SK-N-SH (cell line): ENCODE data around the gene PLD6. TPM values are rescaled to one million over a fixed set of nuclear protein-coding genes. Genes with fewer than 3 reads are reported as not detected.

ENCODE experiments used
- CTCF ChIA-PET: fragments of 300-600, 350-600 bp; formaldehyde crosslinking; extraction: SDS; loops from one replicate; lab custom pipeline; 2021; lab: Yijun Ruan, JAX
- POLR2A ChIA-PET: fragments of 350-600 bp; sonication (Branson Sonifier 250); formaldehyde crosslinking; extraction: SDS; loops from one replicate; lab custom pipeline; 2020; ENCODE audit warnings: antibody characterized with exemption, inconsistent platforms; lab: Yijun Ruan, JAX
- DNase-seq: peaks from one replicate; pipeline ENCODE4 v3.0.0; 2012
- H2AFZ ChIP-seq: fragments of 200-600 bp; sonication (generic); 2 replicates; pipeline ENCODE4 v1.8.1; 2016; ENCODE audit warnings: antibody characterized with exemption, mild to moderate bottlenecking, low read depth
- H3F3A ChIP-seq: fragments of 200-600 bp; sonication (generic); replicated peaks from 2 replicates; pipeline ENCODE3; 2016; ENCODE audit warnings: antibody characterized with exemption, mild to moderate bottlenecking; ENCODE audit not compliant: insufficient read depth
- H3K27ac ChIP-seq, 2 experiments: fragments of 200-500 bp in 1 of 2; fragments of 200-600 bp in 1 of 2; sonication (Bioruptor generic) in 1 of 2; sonication (generic), shearing (Covaris generic) in 1 of 2; 2 replicates each; pipeline versions ENCODE4 v1.5.1 to v1.6.1; 2014 to 2016; ENCODE audit warnings: low read depth in 2 of 2, inconsistent platforms in 1 of 2, low read length in 1 of 2, mild to moderate bottlenecking in 1 of 2, mixed read lengths in 1 of 2
- H3K27me3 ChIP-seq: fragments of 200-600 bp; sonication (generic), shearing (Covaris generic); 2 replicates; pipeline ENCODE4 v1.6.1; 2016; ENCODE audit warnings: mixed run types; ENCODE audit not compliant: insufficient read depth
- H3K36me3 ChIP-seq, 2 experiments: fragments of 200-500 bp in 1 of 2; fragments of 200-600 bp in 1 of 2; sonication (Bioruptor generic) in 1 of 2; sonication (generic) in 1 of 2; replicated peaks in 1 of 2; 2 replicates each; pipeline versions ENCODE3 to v1.5.1; 2014 to 2016; ENCODE audit warnings: low read length in 1 of 2, mild to moderate bottlenecking in 1 of 2; ENCODE audit not compliant: insufficient read depth in 2 of 2, control insufficient read depth in 1 of 2
- H3K4me1 ChIP-seq, 2 experiments: fragments of 200-500 bp in 1 of 2; fragments of 200-600 bp in 1 of 2; sonication (Bioruptor generic) in 1 of 2; sonication (generic), shearing (Covaris generic) in 1 of 2; 2 replicates each; pipeline versions ENCODE4 v1.5.1 to v1.6.1; 2014 to 2016; ENCODE audit warnings: low read depth in 1 of 2, low read length in 1 of 2, mixed run types in 1 of 2; ENCODE audit not compliant: insufficient read depth in 2 of 2, control insufficient read depth in 1 of 2
- H3K4me2 ChIP-seq: fragments of 200-600 bp; sonication (generic), shearing (Covaris generic); 2 replicates; pipeline ENCODE4 v1.6.1; 2017; ENCODE audit warnings: mixed run types
- H3K4me3 ChIP-seq, 2 experiments: fragments of 200-500 bp in 1 of 2; fragments of 200-600 bp in 1 of 2; sonication (Bioruptor generic) in 1 of 2; sonication (generic), shearing (Covaris generic) in 1 of 2; 2 replicates each; pipeline versions ENCODE4 v1.5.1 to v1.8.1; 2014 to 2016; ENCODE audit warnings: low read depth in 2 of 2, inconsistent platforms in 1 of 2, low read length in 1 of 2, mild to moderate bottlenecking in 1 of 2, mixed read lengths in 1 of 2, moderate library complexity in 1 of 2
- H3K79me2 ChIP-seq: fragments of 200-600 bp; sonication (generic); 2 replicates; pipeline ENCODE4 v1.8.1; 2017; ENCODE audit warnings: mild to moderate bottlenecking; ENCODE audit not compliant: insufficient read depth
- H3K9ac ChIP-seq: fragments of 200-600 bp; sonication (generic); 2 replicates; pipeline ENCODE4 v1.6.1; 2017; ENCODE audit warnings: mixed run types
- H3K9me2 ChIP-seq: fragments of 200-600 bp; sonication (generic); 2 replicates; pipeline ENCODE4 v1.6.1; 2017; ENCODE audit warnings: mixed run types
- H3K9me3 ChIP-seq: fragments of 200-600 bp; sonication (generic); 2 replicates; pipeline ENCODE4 v1.6.1; 2017; ENCODE audit warnings: mixed run types, mild to moderate bottlenecking, moderate library complexity
- H4K20me1 ChIP-seq: fragments of 200-600 bp; sonication (generic); 2 replicates; pipeline ENCODE4 v1.6.1; 2017; ENCODE audit warnings: mild to moderate bottlenecking, mixed run types; ENCODE audit not compliant: insufficient read depth
- CHD2 ChIP-seq: fragments of 150-350 bp; IDR thresholded peaks from 2 replicates; pipeline ENCODE4 v1.6.1; 2018; ENCODE audit warnings: low read length; ENCODE audit not compliant: partially characterized antibody
- EP300 ChIP-seq, 2 experiments: IDR thresholded peaks; 2 replicates each; pipeline versions ENCODE4 v1.4.0 to v1.6.1; 2012; ENCODE audit warnings: borderline replicate concordance in 1 of 2, low read depth in 1 of 2, low read length in 1 of 2
- EZH2phosphoT487 ChIP-seq: fragments of 200-600 bp; sonication (generic); IDR thresholded peaks from 2 replicates; pipeline ENCODE4 v1.6.1; 2017; ENCODE audit warnings: low read depth, mixed run types, mild to moderate bottlenecking, antibody characterized with exemption, moderate library complexity, borderline replicate concordance
- FOSL2 ChIP-seq: IDR thresholded peaks from 2 replicates; pipeline ENCODE4 v1.4.0; 2012; ENCODE audit warnings: low read depth, mild to moderate bottlenecking, moderate library complexity, borderline replicate concordance
- FOXM1 ChIP-seq: IDR thresholded peaks from 2 replicates; pipeline ENCODE4 v1.4.0; 2012; ENCODE audit warnings: low read depth, mild to moderate bottlenecking
- JUND ChIP-seq: IDR thresholded peaks from 2 replicates; pipeline ENCODE4 v1.4.0; 2012
- MEF2A ChIP-seq: IDR thresholded peaks from 2 replicates; pipeline ENCODE4 v1.4.0; 2012; ENCODE audit warnings: low read depth, borderline replicate concordance
- NRF1 ChIP-seq: IDR thresholded peaks from 2 replicates; pipeline ENCODE4 v1.6.1; 2012; ENCODE audit warnings: low read depth, mild to moderate bottlenecking, low read length
- RAD21 ChIP-seq: IDR thresholded peaks from 2 replicates; pipeline ENCODE4 v1.6.1; 2012; ENCODE audit warnings: mild to moderate bottlenecking, low read length
- RCOR1 ChIP-seq: fragments of 150-350 bp; IDR thresholded peaks from 2 replicates; pipeline ENCODE4 v1.6.1; 2017; ENCODE audit warnings: antibody characterized with exemption, low read length
- SIN3A ChIP-seq: IDR thresholded peaks from 2 replicates; pipeline ENCODE4 v1.6.1; 2012; ENCODE audit warnings: low read depth, mild to moderate bottlenecking, low read length, moderate library complexity, borderline replicate concordance
- TAF1 ChIP-seq: IDR thresholded peaks from 2 replicates; pipeline ENCODE4 v1.6.1; 2012; ENCODE audit warnings: low read depth, mild to moderate bottlenecking, low read length, moderate library complexity, borderline replicate concordance
- TCF12 ChIP-seq: IDR thresholded peaks from 2 replicates; pipeline ENCODE4 v1.4.0; 2012
- TEAD4 ChIP-seq: IDR thresholded peaks from 2 replicates; pipeline ENCODE4 v1.4.0; 2012; ENCODE audit warnings: mild to moderate bottlenecking, borderline replicate concordance; ENCODE audit not compliant: insufficient read depth
- WGBS: methylation state at CpG from one replicate; pipeline ENCODE4 v1.1.6; 2017; ENCODE audit warnings: low lambda C conversion rate; 5-methylcytosine and 5-hydroxymethylcytosine counted together
- polyA plus RNA-seq, 3 experiments: library from polyadenylated mRNA; depleted of rRNA; stranded (reverse); fragments of >200 nt; gene quantifications; 2 replicates each; pipeline ENCODE4 v1.2.3, GENCODE V29; 2012
- TF ChIP-seq, protein P1 (sequence below): IDR thresholded peaks from 2 replicates; pipeline ENCODE4 v1.4.0; 2012; ENCODE audit warnings: low read depth
- TF ChIP-seq, protein P2 (sequence below): IDR thresholded peaks from 2 replicates; pipeline ENCODE4; 2012
- TF ChIP-seq, protein P3 (sequence below): fragments of 200-600 bp; sonication (generic); IDR thresholded peaks from 2 replicates; pipeline ENCODE4 v1.6.1; 2017; ENCODE audit warnings: antibody characterized with exemption, mild to moderate bottlenecking, moderate library complexity
- TF ChIP-seq, protein P4 (sequence below): fragments of 150-350 bp; IDR thresholded peaks from 2 replicates; pipeline ENCODE4 v1.6.1; 2017; ENCODE audit warnings: antibody characterized with exemption, low read length, low read depth, borderline replicate concordance

Gene PLD6
- polyA plus RNA-seq, 1 of the 3 experiments (the other 2 are of a cell fraction) = 3.7 TPM

DNA sequence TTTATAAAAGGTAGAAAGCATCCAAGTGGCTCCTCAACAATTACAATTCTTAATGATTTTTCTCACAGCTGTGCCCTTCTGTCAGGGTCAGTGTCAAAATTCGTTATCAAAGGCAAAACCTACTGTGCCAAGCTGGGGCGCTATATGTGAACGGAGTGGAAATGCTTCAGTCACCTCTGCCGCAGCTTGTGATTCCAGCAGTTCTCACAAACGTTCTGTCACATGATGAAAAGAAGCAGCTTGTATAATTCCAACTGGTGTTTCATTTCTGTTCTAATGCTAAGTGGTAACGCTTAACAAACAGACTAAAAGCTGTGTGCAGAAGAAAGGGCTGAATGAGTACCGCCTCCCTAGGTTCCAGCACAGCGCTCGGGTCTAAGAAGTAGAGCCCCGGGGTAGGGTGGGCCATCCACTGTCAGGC is 14.2 kb downstream of the PLD6 start (continued):
- TF ChIP-seq, protein P1, sequence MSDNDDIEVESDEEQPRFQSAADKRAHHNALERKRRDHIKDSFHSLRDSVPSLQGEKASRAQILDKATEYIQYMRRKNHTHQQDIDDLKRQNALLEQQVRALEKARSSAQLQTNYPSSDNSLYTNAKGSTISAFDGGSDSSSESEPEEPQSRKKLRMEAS = no peak

DNA sequence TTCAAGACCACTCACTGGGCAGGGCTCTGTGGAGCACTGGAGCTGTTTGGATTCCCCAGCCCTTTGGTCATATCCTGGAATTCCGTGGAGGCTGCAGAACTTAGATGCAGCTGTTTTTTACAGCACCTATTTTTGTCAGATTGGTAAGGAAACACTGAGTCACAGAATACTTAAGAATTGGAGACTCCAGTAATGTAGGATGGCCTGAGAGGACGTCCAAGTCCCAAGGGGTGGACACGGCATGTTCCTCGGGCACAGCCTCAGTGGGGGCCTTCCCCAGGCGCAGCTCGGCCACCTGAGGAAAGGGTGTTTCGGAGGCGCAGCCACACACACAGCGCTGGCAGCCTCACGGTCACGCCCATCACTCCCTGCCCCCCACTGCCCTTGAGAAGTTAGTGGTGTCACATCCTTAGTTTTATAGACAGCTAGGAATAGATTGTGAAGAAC is 14.8 kb downstream of the PLD6 start:
- ChIA-PET CTCF (interaction anchor here (0.6 kb wide), 1 partner anchor 304 kb away, joined by 3 read pairs; no protein-coding TSS in a partner anchor), POLR2A (no interaction called here)
- 70% methylated on average over 4 of the region's 11 CpGs for WGBS
- H3K27me3 ChIP-seq = no peaks in the 10 kb centered on the region
- peaks cover 7 to 12% of the 10 kb centered on the region in 2 experiments for H3K36me3 ChIP-seq
- peak overlapping the region; percentile 62 for H3K4me2 ChIP-seq
- no peaks in the 10 kb centered on the region for H3K9me2 ChIP-seq
- H3K4me3 ChIP-seq = 0 out of 4 replicates have a peak overlapping the region, but pooled peaks of 1 of the 2 experiments have one; percentile 4
- TF ChIP-seq FOSL2 = peak; percentile 46; the same call in 1 of the 2 replicates
- TF ChIP-seq, protein P1 = peak; percentile 36; the same call in 1 of the 2 replicates
- TF ChIP-seq TEAD4 = peak; percentile 11; the same call in 1 of the 2 replicates
- no peak for TF ChIP-seq TAF1
- peak; percentile 60 for TF ChIP-seq TCF12
- TF ChIP-seq, protein P2, sequence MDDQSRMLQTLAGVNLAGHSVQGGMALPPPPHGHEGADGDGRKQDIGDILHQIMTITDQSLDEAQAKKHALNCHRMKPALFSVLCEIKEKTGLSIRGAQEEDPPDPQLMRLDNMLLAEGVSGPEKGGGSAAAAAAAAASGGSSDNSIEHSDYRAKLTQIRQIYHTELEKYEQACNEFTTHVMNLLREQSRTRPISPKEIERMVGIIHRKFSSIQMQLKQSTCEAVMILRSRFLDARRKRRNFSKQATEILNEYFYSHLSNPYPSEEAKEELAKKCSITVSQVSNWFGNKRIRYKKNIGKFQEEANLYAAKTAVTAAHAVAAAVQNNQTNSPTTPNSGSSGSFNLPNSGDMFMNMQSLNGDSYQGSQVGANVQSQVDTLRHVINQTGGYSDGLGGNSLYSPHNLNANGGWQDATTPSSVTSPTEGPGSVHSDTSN = no peak
- no peak for TF ChIP-seq NRF1
- no peak for TF ChIP-seq RAD21
- 0 out of 2 replicates have a peak, but pooled peaks have one; percentile 23 for TF ChIP-seq JUND
- H2AFZ ChIP-seq = no peak overlapping the region
- no peak overlapping the region for H3K9ac ChIP-seq
- no peaks in the 10 kb centered on the region for H4K20me1 ChIP-seq
- H3K4me1 ChIP-seq = peaks cover 18 to 33% of the 10 kb centered on the region in 2 experiments
- peaks cover 19% of the 10 kb centered on the region for H3F3A ChIP-seq
- H3K27ac ChIP-seq = peak overlapping the region in 1 of 2 experiments; percentile 75; a peak in 2 of 4 replicates
- H3K79me2 ChIP-seq = no peaks in the 10 kb centered on the region
- no peak for DNase-seq
- H3K9me3 ChIP-seq = no peaks in the 10 kb centered on the region

DNA sequence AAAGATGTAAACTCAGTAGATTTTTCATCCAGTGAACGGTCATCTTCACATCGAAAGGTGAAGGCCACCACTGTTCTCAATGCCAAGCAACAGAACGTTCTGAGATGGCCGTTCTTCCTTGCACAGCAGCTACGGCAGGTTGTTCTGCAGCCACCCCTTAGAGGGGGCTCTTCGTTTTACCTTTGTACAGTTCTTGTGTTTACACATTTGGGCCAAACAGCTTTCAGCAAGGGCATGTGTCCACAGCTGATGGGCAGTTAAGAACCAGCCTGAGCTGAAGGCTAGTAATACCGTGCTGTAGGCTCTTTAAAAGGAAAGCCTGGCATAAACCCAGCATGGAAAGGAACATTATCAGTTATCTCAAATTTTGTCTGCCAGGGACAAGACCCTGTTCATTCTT is 15.9 kb downstream of the PLD6 start:
- H3K27ac ChIP-seq = peak overlapping the region; percentile 5 to 75; a peak in 3 of 4 replicates
- no peaks in the 10 kb centered on the region for H3K79me2 ChIP-seq
- no peak for DNase-seq
- H3K27me3 ChIP-seq = no peaks in the 10 kb centered on the region
- peaks cover 7 to 15% of the 10 kb centered on the region in 2 experiments for H3K36me3 ChIP-seq
- H3K9ac ChIP-seq = no peak overlapping the region
- peaks cover 17% of the 10 kb centered on the region for H3F3A ChIP-seq
- 93% methylated on average over 7 of the region's 7 CpGs for WGBS
- H3K9me2 ChIP-seq = no peaks in the 10 kb centered on the region
- peaks cover 18 to 38% of the 10 kb centered on the region in 2 experiments for H3K4me1 ChIP-seq
- no peaks in the 10 kb centered on the region for H4K20me1 ChIP-seq
- no peaks in the 10 kb centered on the region for H3K9me3 ChIP-seq
- ChIA-PET CTCF (interaction anchor here (0.6 to 1.1 kb wide), 3 partner anchors 11 to 188 kb away, joined by 3 to 4 read pairs (median 3); no protein-coding TSS in a partner anchor), POLR2A (no interaction called here)
- H2AFZ ChIP-seq = no peak overlapping the region
- H3K4me2 ChIP-seq = no peak overlapping the region
- no peak overlapping the region; a peak in 1 of 4 replicates for H3K4me3 ChIP-seq
- TF ChIP-seq, protein P3, sequence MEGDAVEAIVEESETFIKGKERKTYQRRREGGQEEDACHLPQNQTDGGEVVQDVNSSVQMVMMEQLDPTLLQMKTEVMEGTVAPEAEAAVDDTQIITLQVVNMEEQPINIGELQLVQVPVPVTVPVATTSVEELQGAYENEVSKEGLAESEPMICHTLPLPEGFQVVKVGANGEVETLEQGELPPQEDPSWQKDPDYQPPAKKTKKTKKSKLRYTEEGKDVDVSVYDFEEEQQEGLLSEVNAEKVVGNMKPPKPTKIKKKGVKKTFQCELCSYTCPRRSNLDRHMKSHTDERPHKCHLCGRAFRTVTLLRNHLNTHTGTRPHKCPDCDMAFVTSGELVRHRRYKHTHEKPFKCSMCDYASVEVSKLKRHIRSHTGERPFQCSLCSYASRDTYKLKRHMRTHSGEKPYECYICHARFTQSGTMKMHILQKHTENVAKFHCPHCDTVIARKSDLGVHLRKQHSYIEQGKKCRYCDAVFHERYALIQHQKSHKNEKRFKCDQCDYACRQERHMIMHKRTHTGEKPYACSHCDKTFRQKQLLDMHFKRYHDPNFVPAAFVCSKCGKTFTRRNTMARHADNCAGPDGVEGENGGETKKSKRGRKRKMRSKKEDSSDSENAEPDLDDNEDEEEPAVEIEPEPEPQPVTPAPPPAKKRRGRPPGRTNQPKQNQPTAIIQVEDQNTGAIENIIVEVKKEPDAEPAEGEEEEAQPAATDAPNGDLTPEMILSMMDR = no peak
- TF ChIP-seq, protein P2 = no peak
- TF ChIP-seq EP300 (IDR thresholded peaks at IDR 0.05; ENCODE audit: borderline replicate concordance in 1 of 2, low read depth in 1 of 2, low read length in 1 of 2) (no peak), SIN3A (no peak), MEF2A (no peak), FOXM1 (no peak), TCF12 (no peak), CHD2 (no peak), RCOR1 (no peak), TEAD4 (no peak), NRF1 (no peak), EZH2phosphoT487 (no peak)
- TF ChIP-seq, protein P4, sequence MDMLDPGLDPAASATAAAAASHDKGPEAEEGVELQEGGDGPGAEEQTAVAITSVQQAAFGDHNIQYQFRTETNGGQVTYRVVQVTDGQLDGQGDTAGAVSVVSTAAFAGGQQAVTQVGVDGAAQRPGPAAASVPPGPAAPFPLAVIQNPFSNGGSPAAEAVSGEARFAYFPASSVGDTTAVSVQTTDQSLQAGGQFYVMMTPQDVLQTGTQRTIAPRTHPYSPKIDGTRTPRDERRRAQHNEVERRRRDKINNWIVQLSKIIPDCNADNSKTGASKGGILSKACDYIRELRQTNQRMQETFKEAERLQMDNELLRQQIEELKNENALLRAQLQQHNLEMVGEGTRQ = no peak
